Effector memory CD4-positive, alpha-beta T cell (primary cell): ENCODE data around the gene XIAP.

ENCODE experiments used
- DNase-seq, 3 donors: peaks; one replicate each; pipeline ENCODE4 v3.0.0-alpha.2; 2020
- H3K27ac ChIP-seq: 2 replicates; pipeline ENCODE4 v1.7.0; 2013; ENCODE audit warnings: mild to moderate bottlenecking, low read length, moderate library complexity; ENCODE audit not compliant: insufficient read depth, poor library complexity, severe bottlenecking
- H3K27me3 ChIP-seq: replicated peaks from 2 replicates; pipeline ENCODE4 v1.7.0; 2013; ENCODE audit warnings: mild to moderate bottlenecking, low read length; ENCODE audit not compliant: insufficient read depth, control insufficient read depth, poor library complexity, severe bottlenecking
- H3K36me3 ChIP-seq: 2 replicates; pipeline ENCODE4 v1.7.0; 2013; ENCODE audit warnings: mild to moderate bottlenecking, low read length, moderate library complexity; ENCODE audit not compliant: control insufficient read depth, insufficient read depth
- H3K4me1 ChIP-seq: 2 replicates; pipeline ENCODE4 v1.7.0; 2013; ENCODE audit warnings: low read length, mild to moderate bottlenecking; ENCODE audit not compliant: control insufficient read depth, insufficient read depth, poor library complexity, severe bottlenecking
- H3K4me3 ChIP-seq: 2 replicates; pipeline ENCODE4 v1.7.0; 2013; ENCODE audit warnings: low read length, low read depth, mild to moderate bottlenecking; ENCODE audit not compliant: insufficient read depth, poor library complexity, severe bottlenecking
- H3K9me3 ChIP-seq: 2 replicates; pipeline ENCODE4 v1.7.0; 2013; ENCODE audit warnings: mild to moderate bottlenecking, low read length, moderate library complexity; ENCODE audit not compliant: control insufficient read depth

XIAP gene

GRCh38 chrX:123869488-123869887, 9.6 kb downstream of the XIAP start:
- H3K4me1 ChIP-seq: no peaks in the 10 kb centered on the region
- H3K27ac ChIP-seq: no peak overlapping the region
- no peaks in the 10 kb centered on the region for H3K9me3 ChIP-seq
- no peaks in the 10 kb centered on the region for H3K36me3 ChIP-seq
- DNase-seq: no peak
- no peak overlapping the region for H3K4me3 ChIP-seq
- H3K27me3 ChIP-seq: no peaks in the 10 kb centered on the region

- Histone ChIP-seq H3K27me3 (no peaks in the 10 kb centered on the region), H3K4me1 (no peaks in the 10 kb centered on the region), H3K36me3 (no peaks in the 10 kb centered on the region), H3K4me3 (no peak overlapping the region), H3K9me3 (no peaks in the 10 kb centered on the region), H3K27ac (no peak overlapping the region)
- no peak for DNase-seq
Measured at GRCh38 chrX:123871309-123871708, 11.5 kb downstream of the XIAP start.

DNA sequence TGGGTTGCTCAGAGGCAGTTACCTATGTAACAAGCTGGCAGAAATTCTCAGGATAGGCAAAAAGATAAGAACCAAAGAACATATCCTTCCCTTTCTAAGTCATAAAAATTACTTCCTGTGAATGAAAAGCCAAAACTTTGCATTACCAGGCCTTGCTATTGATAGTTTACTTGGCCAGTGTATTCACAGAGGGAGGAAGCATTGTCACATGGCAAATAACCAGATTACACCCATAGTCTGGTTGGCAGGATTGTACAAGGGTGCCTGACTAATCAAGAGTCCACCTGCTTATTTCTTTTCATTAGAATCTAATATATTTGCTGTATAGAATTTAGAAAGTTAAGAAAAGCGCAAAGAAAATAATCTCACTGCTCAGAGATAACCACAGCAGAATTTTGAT, 14.1 kb downstream of the XIAP start:
- no peaks in the 10 kb centered on the region for H3K9me3 ChIP-seq
- no peak overlapping the region for H3K4me3 ChIP-seq
- DNase-seq: no peak
- no peak overlapping the region for H3K27ac ChIP-seq
- no peaks in the 10 kb centered on the region for H3K36me3 ChIP-seq
- H3K27me3 ChIP-seq: no peaks in the 10 kb centered on the region
- peaks cover 7% of the 10 kb centered on the region for H3K4me1 ChIP-seq

GRCh38 chrX:123876177-123876576, 16.3 kb downstream of the XIAP start:
- Histone ChIP-seq H3K4me3 (no peak overlapping the region), H3K4me1 (peaks cover 8% of the 10 kb centered on the region), H3K27me3 (no peaks in the 10 kb centered on the region), H3K27ac (no peak overlapping the region), H3K9me3 (no peaks in the 10 kb centered on the region), H3K36me3 (no peaks in the 10 kb centered on the region)
- DNase-seq: no peak

DNA sequence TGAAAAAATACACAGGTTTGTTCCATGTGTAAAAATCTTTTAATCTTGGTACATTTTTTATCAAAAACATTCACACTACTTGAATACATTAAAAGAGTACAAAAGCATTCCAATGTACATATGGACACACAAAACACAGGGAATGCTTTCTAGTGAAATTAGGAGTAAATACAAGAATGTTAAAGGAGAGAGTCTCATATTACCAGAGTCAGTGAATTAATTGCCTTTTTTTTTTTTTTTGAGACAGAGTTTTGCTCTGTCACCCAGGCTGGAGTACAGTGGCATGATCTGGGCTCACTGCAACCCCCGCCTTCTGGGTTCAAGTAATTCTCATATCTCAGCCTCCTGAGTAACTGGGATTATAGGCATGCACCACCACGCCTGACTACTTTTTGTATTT, 17.0 kb downstream of the XIAP start:
- no peaks in the 10 kb centered on the region for H3K9me3 ChIP-seq
- no peak overlapping the region for H3K27ac ChIP-seq
- peaks cover 8% of the 10 kb centered on the region for H3K4me1 ChIP-seq
- H3K36me3 ChIP-seq: no peaks in the 10 kb centered on the region
- no peak for DNase-seq
- H3K27me3 ChIP-seq: no peaks in the 10 kb centered on the region
- no peak overlapping the region for H3K4me3 ChIP-seq

- Histone ChIP-seq H3K27ac (no peak overlapping the region), H3K36me3 (no peaks in the 10 kb centered on the region), H3K27me3 (no peaks in the 10 kb centered on the region), H3K4me1 (peaks cover 8% of the 10 kb centered on the region), H3K9me3 (no peaks in the 10 kb centered on the region), H3K4me3 (no peak overlapping the region)
- no peak for DNase-seq
Measured at GRCh38 chrX:123878252-123878721, 18.4 kb downstream of the XIAP start.

- no peak for DNase-seq
- no peaks in the 10 kb centered on the region for H3K27me3 ChIP-seq
- H3K4me3 ChIP-seq: no peak overlapping the region
Measured at GRCh38 chrX:123881330-123881729, 21.5 kb downstream of the XIAP start.

GRCh38 chrX:123882391-123882790, 22.5 kb downstream of the XIAP start:
- no peak for DNase-seq
- no peak overlapping the region for H3K4me3 ChIP-seq
- H3K27me3 ChIP-seq: no peaks in the 10 kb centered on the region
- no peak overlapping the region for H3K27ac ChIP-seq
- no peaks in the 10 kb centered on the region for H3K9me3 ChIP-seq
- H3K36me3 ChIP-seq: no peaks in the 10 kb centered on the region
- H3K4me1 ChIP-seq: peaks cover 8% of the 10 kb centered on the region

More at GRCh38 chrX:123881330-123881729, 21.5 kb downstream of the XIAP start:
- Histone ChIP-seq H3K4me1 (peaks cover 8% of the 10 kb centered on the region), H3K27ac (no peak overlapping the region), H3K9me3 (no peaks in the 10 kb centered on the region), H3K36me3 (no peaks in the 10 kb centered on the region)

DNA sequence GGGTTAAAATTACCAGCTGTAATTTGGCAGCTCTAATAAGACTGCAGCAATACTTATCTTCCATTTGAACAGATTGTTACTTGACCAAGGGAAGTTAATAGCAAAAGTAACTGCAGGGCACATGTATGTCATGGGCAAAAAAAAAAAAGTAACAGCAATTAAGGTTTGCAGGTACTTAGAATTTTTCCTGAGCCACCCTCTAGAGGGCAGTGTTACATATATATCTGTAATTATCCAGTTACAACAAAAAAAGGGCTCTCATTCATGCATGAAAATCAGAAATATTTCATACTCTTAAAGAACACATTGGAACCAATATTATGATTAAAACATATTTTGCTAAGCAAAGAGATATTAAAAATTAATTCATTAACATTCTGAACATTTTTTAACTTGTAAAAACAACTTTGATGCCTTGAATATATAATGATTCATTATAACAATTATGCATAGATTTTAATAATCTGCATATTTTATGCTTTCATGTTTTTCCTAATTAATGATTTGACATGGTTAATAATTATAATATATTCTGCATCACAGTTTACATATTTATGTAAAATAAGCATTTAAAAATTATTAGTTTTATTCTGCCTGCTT, 25.1 kb downstream of the XIAP start:
- no peaks in the 10 kb centered on the region for H3K9me3 ChIP-seq
- no peak overlapping the region for H3K4me3 ChIP-seq
- no peaks in the 10 kb centered on the region for H3K4me1 ChIP-seq
- no peaks in the 10 kb centered on the region for H3K36me3 ChIP-seq
- H3K27me3 ChIP-seq: no peaks in the 10 kb centered on the region
- no peak for DNase-seq
- no peak overlapping the region for H3K27ac ChIP-seq

- no peak for DNase-seq
- Histone ChIP-seq H3K27ac (no peak overlapping the region), H3K4me3 (no peak overlapping the region), H3K9me3 (no peaks in the 10 kb centered on the region), H3K36me3 (no peaks in the 10 kb centered on the region), H3K27me3 (no peaks in the 10 kb centered on the region), H3K4me1 (no peaks in the 10 kb centered on the region)
Measured at GRCh38 chrX:123899701-123900100, 39.8 kb downstream of the XIAP start.
